ENCODE measurements around the gene NETO1. TPM values are rescaled to one million over a fixed set of nuclear protein-coding genes. Genes with fewer than 3 reads are reported as not detected.

The NETO1 gene
- total RNA-seq, 1 donor from 2014 or later = not detected

GRCh38 chr18:72826736-72827135 lies 41.1 kb downstream of the NETO1 start:
- no peak for DNase-seq
- no peak for TF ChIP-seq CTCF (IDR thresholded peaks at IDR 0.05)
- Histone ChIP-seq H3K4me1 (no peaks in the 10 kb centered on the region), H3K36me3 (no peaks in the 10 kb centered on the region), H3K27ac (no peak overlapping the region), H3K4me3 (no peak overlapping the region), H3K9me3 (no peaks in the 10 kb centered on the region), H3K27me3 (no peaks in the 10 kb centered on the region)
- ATAC-seq = no peak
- intact Hi-C loops (cut with DNase I) = no loop called here

- TF ChIP-seq CTCF (IDR thresholded peaks at IDR 0.05) = no peak
- Histone ChIP-seq H3K27ac (no peak overlapping the region), H3K4me3 (no peak overlapping the region), H3K4me1 (no peaks in the 10 kb centered on the region), H3K27me3 (no peaks in the 10 kb centered on the region), H3K36me3 (no peaks in the 10 kb centered on the region), H3K9me3 (no peaks in the 10 kb centered on the region)
- DNase-seq = no peak
- intact Hi-C loops (cut with DNase I) = no loop called here
- ATAC-seq = no peak
Observed at GRCh38 chr18:72823345-72823744, 44.4 kb downstream of the NETO1 start.

- Histone ChIP-seq H3K27ac (no peak overlapping the region), H3K27me3 (no peaks in the 10 kb centered on the region), H3K4me1 (no peaks in the 10 kb centered on the region), H3K36me3 (no peaks in the 10 kb centered on the region), H3K9me3 (no peaks in the 10 kb centered on the region), H3K4me3 (no peak overlapping the region)
- ATAC-seq = no peak
- TF ChIP-seq CTCF (IDR thresholded peaks at IDR 0.05) = no peak
- intact Hi-C loops (cut with DNase I) = no loop called here
- no peak for DNase-seq
Observed at GRCh38 chr18:72822202-72822601, 45.6 kb downstream of the NETO1 start.

- TF ChIP-seq CTCF (IDR thresholded peaks at IDR 0.05) = no peak
- intact Hi-C loops (cut with DNase I) = no loop called here
Observed at GRCh38 chr18:72820571-72820970, 47.2 kb downstream of the NETO1 start.

GRCh38 chr18:72819050-72819449 lies 48.7 kb downstream of the NETO1 start:
- no peak for DNase-seq

More at GRCh38 chr18:72820571-72820970, 47.2 kb downstream of the NETO1 start:
- no peak for DNase-seq
- H3K9me3 ChIP-seq = no peaks in the 10 kb centered on the region
- ATAC-seq = no peak
- H3K27me3 ChIP-seq = no peaks in the 10 kb centered on the region
- no peaks in the 10 kb centered on the region for H3K36me3 ChIP-seq
- no peak overlapping the region for H3K27ac ChIP-seq
- H3K4me1 ChIP-seq = no peaks in the 10 kb centered on the region
- no peak overlapping the region for H3K4me3 ChIP-seq

More at GRCh38 chr18:72819050-72819449, 48.7 kb downstream of the NETO1 start:
- ATAC-seq = no peak
- Histone ChIP-seq H3K27ac (no peak overlapping the region), H3K27me3 (no peaks in the 10 kb centered on the region), H3K4me1 (no peaks in the 10 kb centered on the region), H3K4me3 (no peak overlapping the region), H3K9me3 (no peaks in the 10 kb centered on the region), H3K36me3 (no peaks in the 10 kb centered on the region)
- intact Hi-C loops (cut with DNase I) = no loop called here
- TF ChIP-seq CTCF (IDR thresholded peaks at IDR 0.05) = no peak
